ENCODE results near the gene DUS4L. TPM values are rescaled to one million over a fixed set of nuclear protein-coding genes. Genes with fewer than 3 reads are reported as not detected.

DUS4L gene
- total RNA-seq, 4 donors from 2014 or later = 14.6 to 16.9 (median 16.1) TPM

DNA sequence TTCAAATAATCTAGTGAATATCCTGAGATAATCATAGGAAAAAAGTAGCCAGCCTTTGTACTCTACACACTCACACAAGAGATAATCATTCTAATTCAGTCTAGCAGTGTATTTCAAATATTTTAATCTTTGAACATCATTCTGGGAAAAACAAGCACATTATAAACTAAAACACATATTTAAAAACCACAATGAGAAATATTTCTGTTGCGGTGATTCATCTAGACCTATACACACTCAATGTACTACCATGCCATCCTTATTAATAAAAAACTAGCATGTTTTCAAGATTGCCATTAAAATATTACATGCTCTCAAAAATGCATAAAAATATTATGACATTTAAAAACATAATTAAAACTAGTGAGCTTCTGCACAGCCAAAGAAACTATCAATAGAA, 11.8 kb upstream of the DUS4L start:
- Histone ChIP-seq H3K4me3 (replicated peaks in 1 of 3) (no peak overlapping the region), H3K4me1 (no peaks in the 10 kb centered on the region), H3K27ac (no peak overlapping the region), H3K9me3 (no peaks in the 10 kb centered on the region), H3K27me3 (no peaks in the 10 kb centered on the region), H3K36me3 (peaks cover 4 to 8% of the 10 kb centered on the region in 2 donors)
- WGBS, 2 donors = 97 to 100% methylated on average over 1 of the region's 1 CpG
- no peak for DNase-seq
- intact Hi-C loops (cut with DNase I) = no loop called here
- TF ChIP-seq, protein P1, sequence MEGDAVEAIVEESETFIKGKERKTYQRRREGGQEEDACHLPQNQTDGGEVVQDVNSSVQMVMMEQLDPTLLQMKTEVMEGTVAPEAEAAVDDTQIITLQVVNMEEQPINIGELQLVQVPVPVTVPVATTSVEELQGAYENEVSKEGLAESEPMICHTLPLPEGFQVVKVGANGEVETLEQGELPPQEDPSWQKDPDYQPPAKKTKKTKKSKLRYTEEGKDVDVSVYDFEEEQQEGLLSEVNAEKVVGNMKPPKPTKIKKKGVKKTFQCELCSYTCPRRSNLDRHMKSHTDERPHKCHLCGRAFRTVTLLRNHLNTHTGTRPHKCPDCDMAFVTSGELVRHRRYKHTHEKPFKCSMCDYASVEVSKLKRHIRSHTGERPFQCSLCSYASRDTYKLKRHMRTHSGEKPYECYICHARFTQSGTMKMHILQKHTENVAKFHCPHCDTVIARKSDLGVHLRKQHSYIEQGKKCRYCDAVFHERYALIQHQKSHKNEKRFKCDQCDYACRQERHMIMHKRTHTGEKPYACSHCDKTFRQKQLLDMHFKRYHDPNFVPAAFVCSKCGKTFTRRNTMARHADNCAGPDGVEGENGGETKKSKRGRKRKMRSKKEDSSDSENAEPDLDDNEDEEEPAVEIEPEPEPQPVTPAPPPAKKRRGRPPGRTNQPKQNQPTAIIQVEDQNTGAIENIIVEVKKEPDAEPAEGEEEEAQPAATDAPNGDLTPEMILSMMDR (IDR thresholded peaks at IDR 0.05) = no peak
- no peak for TF ChIP-seq POLR2A (IDR thresholded peaks at IDR 0.05)

DNA sequence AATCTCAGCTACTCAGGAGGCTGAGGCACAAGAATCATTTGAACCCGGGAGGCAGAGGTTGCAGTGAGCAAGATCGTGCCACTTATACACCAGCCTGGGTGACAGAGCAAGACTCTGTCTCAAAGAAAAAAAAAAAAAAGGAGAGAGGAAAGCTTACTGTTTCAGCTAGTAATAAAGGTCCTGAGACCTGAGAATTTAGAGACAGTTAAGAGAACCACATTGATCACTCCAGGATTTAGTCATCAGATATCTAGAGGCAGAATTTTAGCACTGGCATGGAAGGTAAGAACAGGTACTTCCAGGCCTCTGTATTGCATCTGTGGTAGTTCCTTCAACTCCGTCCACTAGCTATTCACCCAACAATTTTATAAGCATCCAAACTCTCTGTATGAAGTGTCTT, 7.9 kb upstream of the DUS4L start:
- H3K36me3 ChIP-seq = peaks cover 4 to 10% of the 10 kb centered on the region in 2 donors
- H3K27ac ChIP-seq = no peak overlapping the region
- TF ChIP-seq, protein P1 (IDR thresholded peaks at IDR 0.05) = no peak
- TF ChIP-seq POLR2A (IDR thresholded peaks at IDR 0.05) = no peak
- 93 to 97% methylated on average over 3 of the region's 3 CpGs for WGBS, 2 donors
- DNase-seq = no peak
- peaks cover 3 to 16% of the 10 kb centered on the region in 2 donors for H3K4me1 ChIP-seq
- no peaks in the 10 kb centered on the region for H3K27me3 ChIP-seq
- H3K9me3 ChIP-seq = no peaks in the 10 kb centered on the region
- intact Hi-C loops (cut with DNase I) = no loop called here
- no peak overlapping the region for H3K4me3 ChIP-seq (replicated peaks in 1 of 3)

DNA sequence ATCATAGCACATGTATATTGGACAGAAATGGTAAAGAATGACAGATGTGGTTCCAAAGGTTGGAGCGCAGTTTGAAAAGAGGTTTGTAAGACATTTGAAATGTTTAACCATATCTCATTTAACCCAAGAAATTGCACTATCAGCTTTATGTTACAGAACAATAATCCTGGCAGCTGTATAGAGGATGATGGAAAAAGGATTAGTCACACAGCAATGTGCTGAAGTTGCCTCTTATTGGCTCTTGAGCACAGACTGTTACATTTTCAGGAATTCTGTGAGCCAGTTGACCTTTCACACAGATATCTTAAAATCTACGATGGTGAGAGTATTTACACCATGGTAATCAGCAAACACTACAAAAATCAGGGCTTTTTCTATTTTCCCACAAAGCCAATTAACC, 3.9 kb upstream of the DUS4L start:
- intact Hi-C loops (cut with DNase I) = loop anchor here (10.0 kb wide), 1 partner anchor 95 kb away; no protein-coding TSS in a partner anchor
- Histone ChIP-seq H3K4me1 (peaks cover 17 to 36% of the 10 kb centered on the region in 2 donors), H3K4me3 (replicated peaks in 1 of 3) (no peak overlapping the region), H3K27me3 (no peaks in the 10 kb centered on the region), H3K9me3 (no peaks in the 10 kb centered on the region), H3K27ac (no peak overlapping the region), H3K36me3 (peaks cover 0 to 6% of the 10 kb centered on the region in 2 donors)
- no peak for TF ChIP-seq POLR2A (IDR thresholded peaks at IDR 0.05)
- TF ChIP-seq, protein P1 (IDR thresholded peaks at IDR 0.05) = no peak
- 55 to 61% methylated on average over 2 of the region's 2 CpGs for WGBS, 2 donors
- DNase-seq = no peak

DNA sequence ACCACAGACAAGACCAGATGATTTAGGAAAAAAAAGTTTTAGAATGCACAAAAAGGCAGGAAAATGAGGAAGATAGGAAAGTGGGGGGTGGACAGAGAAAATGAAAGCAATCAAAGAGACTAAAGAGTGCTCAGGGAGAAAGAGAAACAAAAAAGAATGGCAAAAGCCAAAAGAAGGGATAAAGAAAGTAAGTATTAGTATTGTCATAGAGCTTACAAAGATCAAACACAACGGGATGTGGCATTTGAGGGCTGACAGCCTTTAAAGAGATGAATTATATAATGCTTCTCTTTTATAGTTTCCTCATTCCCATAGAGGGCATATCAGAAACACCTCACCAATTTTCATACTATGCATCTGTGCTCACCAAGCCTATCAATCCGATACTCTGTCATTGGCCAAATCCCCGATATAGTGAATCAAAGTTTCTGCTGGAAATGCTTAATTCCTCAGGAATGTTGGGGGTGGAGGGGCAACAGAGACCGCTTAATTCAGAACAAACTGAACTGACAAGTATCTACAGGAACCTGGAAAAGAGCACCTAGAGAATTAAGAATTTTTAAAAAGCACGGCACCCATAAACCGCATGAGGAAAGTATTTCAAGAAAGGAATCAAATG, 2.8 kb upstream of the DUS4L start:
- Histone ChIP-seq H3K4me3 (replicated peaks in 1 of 3) (no peak overlapping the region), H3K4me1 (peaks cover 21 to 39% of the 10 kb centered on the region in 2 donors), H3K27me3 (no peaks in the 10 kb centered on the region), H3K9me3 (no peaks in the 10 kb centered on the region), H3K27ac (no peak overlapping the region), H3K36me3 (peaks cover 0 to 4% of the 10 kb centered on the region in 2 donors)
- intact Hi-C loops (cut with DNase I) = loop anchor here (10.0 kb wide), 1 partner anchor 96 kb away; no protein-coding TSS in a partner anchor
- 86 to 89% methylated on average over 6 of the region's 6 CpGs for WGBS, 2 donors
- DNase-seq = no peak
- TF ChIP-seq, protein P1 (IDR thresholded peaks at IDR 0.05) = no peak
- no peak for TF ChIP-seq POLR2A (IDR thresholded peaks at IDR 0.05)

DNA sequence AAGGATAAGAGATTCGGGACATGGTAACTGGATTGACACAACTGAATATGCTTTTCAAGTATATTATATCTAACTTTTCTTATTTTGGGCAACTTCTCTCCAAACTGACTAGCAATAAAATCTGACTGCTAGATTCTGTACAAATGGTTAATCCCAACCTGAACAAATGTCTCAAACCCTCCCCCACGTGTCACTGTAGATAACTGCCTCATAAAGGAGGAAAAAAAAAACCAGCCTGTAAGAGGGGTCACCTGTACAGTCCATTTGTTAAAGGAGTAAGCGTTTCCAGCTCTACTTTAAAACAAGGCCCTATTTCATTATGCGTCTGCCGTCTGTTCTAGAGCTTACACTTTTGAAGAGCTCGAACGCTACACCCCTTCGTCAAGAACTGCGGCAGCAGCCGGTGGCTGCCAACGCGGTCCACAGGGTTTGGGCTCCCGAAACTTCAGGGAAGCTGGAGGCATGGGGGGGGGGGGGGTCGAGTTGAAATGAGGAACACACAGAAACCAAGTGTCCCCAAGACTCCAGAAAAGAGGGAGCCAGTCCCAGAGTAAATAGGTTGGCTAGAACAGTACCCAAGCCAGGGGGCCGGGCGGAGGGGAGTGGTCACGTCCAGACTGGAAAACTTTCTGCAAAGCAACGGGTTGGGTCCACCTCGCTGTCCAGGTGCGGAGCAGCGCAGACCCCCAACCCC, 543 bp upstream of the DUS4L start:
- Histone ChIP-seq H3K36me3 (no peaks in the 10 kb centered on the region), H3K27me3 (no peaks in the 10 kb centered on the region), H3K9me3 (no peaks in the 10 kb centered on the region), H3K27ac (peak overlapping the region; percentile 66 to 98 (median 91)), H3K4me1 (peaks cover 21 to 39% of the 10 kb centered on the region in 2 donors), H3K4me3 (replicated peaks in 1 of 3) (peak overlapping the region; percentile 60 to 94 (median 81))
- TF ChIP-seq, protein P1 (IDR thresholded peaks at IDR 0.05) = no peak
- TF ChIP-seq POLR2A (IDR thresholded peaks at IDR 0.05) = no peak
- intact Hi-C loops (cut with DNase I) = loop anchor here (10.0 kb wide), 1 partner anchor 98 kb away; no protein-coding TSS in a partner anchor
- WGBS, 2 donors = 4 to 5% methylated on average over 18 to 19 of the region's 21 CpGs
- DNase-seq = peak; percentile 67 to 75

All from thyroid gland (tissue), 4 donors.